CD4-positive, alpha-beta T cell treated with Interferon gamma for 1 hour (primary cell): Measurements from ENCODE around the gene BCL2L15.

Experiments
- DNase-seq: peaks from one replicate; pipeline ENCODE4 v3.0.0-alpha.2; 2020

BCL2L15 gene

DNA sequence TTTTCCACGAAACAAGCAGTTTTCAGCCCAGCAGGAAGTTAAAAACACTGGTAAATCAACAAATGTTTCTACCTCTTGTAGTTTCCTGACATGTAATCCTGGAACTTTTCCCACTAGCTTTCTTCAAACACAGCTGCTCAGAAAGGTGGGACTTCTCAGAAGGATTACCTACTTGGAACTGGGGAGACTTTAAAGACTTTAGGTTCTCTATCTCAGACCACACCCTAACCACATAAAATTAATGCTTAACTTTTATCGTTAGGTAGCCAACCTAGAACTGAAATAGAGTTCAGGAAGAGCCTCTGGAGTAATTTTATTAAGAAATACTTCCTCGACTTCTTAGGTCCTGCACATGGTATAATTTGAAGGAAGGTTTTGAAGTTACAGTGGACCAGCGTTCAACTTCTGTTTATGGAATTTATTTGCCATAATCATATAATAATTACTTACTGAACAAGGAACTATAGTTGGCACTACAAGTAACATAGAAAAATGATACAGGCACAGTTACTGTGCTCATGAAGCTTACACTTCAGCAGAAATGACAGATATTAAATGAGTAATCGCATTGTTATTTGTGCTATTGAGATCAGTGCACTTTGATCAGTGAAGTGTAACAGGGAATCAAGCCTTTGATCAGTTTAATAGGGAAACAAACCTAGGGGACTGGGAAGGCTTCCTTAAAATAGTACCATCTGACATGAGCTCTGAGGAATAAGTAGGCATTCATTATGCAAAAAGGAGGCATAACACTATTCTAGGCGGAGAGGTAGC, at the start of gene BCL2L15:
Gene BCL2L15 (minus strand): TSS at position 180 of the 774 bp plus-strand sequence. CDS start 206 bp downstream, outside the sequence.
- DNase-seq = no peak

DNA sequence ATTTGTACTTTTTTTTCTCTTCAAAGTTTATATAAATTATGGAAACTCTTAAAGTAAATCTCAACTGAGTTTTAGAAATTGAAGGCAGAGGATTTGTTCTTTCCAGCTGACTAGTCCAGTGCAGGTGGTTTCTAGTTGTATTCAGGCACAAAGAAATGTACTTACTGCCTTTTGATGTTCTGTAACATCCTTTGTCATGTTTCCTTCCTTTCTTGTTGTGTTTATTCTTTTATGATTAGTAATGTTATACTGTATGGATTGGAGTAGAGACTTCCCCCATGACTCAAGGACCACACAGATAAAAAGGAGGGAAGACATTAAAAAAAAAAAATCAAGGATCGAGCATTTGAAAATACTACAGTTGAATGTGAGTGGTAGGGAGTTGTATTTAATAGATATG, 49.8 kb upstream of the BCL2L15 start:
- no peak for DNase-seq

DNA sequence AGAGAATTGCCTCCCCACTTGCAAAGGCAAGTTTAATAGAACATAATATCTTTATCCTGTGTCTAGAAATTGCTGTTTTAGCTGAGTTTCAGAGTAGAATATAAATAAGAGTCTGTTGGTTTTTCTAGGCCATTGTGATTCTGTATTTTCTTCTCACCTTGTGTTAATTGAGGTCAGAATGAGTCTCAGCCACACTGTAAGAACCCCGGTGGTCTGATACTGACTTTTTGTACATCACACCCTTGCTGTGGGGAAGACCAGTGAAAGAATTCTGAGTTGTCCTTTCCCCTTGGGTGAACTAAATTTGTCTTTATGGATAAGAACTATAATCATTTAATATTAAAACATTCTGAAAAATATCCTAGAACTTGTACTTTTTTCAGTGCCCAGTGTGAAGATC, 48.6 kb upstream of the BCL2L15 start:
- no peak for DNase-seq

DNA sequence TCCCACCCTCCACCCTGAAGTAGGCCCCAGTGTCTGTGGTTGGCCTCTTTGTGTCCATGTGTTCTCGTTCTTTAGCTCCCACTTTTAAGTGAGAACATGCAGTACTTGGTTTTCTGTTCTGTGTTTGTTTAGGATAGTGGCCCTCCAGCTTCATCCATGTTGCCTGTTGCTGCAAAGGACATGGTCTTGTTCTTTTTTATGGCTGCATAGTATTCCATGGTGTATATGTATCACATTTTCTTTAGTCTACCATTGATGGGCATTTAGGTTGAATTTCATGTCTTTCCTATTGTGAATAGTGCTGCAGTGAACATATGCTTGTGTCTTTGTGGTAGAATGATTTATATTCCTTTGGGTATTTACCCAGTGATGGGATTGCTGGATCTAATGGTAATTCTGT, 47.8 kb upstream of the BCL2L15 start:
- no peak for DNase-seq

DNA sequence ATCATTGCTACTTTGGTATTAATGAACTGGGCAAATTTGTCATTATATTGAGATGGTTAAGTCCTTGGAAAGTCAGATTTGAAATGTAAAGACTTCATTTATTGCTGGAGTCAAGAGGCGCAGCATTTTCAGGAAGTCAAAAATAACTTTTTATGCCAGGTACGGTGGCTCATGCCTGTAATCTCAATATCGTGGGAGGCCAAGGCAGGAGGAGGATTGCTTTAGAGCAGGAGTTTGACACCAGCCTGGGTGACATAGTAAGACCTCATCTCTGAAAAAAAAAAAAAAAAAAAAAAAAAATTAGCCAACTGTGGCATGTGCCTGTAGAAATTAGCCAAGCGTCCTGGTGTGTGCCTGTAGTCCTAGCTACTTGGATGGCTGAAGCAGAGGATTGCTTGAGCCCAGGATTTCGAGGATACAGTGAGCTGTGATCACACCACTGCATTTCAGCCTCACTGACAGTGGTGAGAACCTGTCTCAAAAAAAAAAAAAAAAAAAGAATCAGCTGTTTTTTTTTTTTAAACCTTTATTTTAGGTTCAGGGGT, 47.2 kb upstream of the BCL2L15 start:
- no peak for DNase-seq

DNA sequence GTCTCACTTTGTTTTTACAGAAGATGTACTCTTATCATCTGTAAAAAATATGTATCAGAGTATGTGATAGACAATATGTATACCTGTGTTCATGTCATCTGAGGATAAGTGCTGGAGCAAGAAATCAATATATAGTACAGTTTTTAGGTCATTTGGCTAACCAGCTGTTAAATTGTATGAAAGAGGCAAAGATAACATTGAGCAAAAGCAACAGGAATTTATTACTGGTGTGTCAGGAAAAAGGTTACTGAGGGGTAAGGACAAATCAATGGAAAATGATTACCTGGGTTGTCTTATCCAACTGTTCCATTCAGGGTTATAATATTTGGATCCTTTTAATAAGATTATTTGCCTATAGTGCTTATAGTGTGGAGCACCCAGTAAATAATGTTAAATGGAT, 46.6 kb upstream of the BCL2L15 start:
- no peak for DNase-seq

DNA sequence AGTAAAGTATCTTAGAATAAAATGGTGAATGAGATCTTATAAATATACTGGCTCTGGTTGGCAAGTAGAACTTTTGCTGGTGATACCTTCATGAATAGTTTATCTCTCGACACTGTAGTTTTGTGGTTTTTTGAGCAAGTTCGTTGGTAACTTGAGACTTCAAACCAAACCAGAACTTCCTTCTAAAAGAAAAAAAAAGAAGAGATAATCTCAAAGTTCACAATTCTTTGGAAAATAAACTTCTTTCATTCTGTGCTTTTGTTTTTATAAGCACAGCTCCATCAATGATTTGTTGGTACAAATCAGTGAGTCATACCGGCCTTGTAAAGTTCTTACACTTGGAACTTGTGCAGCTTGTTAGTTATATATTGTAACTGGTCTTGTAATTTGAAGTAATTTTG, 44.1 kb upstream of the BCL2L15 start:
- DNase-seq = no peak

DNA sequence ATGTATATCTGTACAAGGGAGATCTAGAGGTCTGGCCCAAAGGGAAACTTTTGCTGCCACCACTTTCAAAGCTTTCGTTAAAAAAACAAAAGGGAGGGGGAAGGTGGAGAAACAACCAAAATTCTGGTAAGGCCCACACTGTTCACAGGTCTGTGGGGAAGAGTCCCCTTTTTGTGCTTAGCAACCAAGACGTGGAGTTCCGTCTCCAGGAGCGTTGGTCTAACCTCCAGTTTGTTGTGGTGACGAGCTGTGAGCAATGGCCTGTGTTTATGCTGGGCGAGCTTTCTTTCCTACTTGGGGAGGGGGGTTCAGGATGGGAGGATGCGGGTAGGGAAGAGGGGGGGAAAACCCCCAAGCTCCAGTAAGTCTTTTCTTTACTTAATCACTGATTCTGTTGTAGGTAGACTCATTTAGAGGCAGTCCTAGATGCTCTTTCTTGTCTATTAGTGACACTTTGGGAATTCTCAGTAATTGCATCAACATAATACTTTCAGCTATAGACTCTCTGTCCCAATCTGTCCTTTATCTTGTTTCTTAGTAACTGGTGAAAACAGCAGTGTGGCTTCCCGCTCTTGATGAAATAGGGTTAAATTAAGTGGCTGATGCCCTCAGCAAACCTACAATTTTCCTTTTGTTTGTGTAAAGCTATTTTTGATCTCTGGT, 43.2 kb upstream of the BCL2L15 start:
- peak; percentile 88 for DNase-seq

DNA sequence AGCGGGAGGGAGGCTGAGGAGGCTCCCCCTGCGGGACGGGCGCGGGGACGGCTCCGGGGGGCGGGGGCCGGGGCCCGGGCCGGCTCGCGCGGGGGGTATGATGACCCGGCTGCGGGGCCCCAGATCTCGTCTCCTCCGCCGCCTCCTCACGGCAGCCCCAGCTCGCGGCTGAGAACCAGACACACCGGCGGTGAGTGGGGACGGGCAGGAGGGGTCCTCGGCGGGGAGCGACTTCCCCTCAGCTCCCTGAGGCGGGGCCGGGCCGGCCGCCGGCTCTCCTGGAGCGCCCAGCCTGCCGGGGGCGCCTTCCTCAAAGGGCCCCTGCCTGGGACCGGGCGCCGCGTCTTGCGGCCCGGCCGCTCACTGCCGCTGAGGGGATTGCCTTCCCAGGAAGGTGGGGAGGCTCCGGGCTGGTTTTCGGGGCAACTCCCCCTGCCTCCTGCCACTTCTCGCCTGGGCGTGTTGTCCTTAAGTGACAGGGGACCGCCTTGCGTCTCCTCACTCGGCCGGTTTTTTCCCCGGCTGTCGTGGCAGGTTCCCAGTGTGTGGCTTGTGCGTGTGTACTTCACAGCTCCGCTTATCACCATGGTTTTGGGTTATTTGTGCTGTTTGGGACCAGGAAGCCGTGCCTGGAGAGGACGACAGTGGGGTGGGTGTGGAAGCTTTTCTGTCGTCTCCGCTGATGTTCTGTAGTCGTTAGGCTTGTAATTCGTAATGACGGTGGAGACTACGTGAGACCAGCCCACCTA, 42.5 kb upstream of the BCL2L15 start:
- peak; percentile 86 for DNase-seq

DNA sequence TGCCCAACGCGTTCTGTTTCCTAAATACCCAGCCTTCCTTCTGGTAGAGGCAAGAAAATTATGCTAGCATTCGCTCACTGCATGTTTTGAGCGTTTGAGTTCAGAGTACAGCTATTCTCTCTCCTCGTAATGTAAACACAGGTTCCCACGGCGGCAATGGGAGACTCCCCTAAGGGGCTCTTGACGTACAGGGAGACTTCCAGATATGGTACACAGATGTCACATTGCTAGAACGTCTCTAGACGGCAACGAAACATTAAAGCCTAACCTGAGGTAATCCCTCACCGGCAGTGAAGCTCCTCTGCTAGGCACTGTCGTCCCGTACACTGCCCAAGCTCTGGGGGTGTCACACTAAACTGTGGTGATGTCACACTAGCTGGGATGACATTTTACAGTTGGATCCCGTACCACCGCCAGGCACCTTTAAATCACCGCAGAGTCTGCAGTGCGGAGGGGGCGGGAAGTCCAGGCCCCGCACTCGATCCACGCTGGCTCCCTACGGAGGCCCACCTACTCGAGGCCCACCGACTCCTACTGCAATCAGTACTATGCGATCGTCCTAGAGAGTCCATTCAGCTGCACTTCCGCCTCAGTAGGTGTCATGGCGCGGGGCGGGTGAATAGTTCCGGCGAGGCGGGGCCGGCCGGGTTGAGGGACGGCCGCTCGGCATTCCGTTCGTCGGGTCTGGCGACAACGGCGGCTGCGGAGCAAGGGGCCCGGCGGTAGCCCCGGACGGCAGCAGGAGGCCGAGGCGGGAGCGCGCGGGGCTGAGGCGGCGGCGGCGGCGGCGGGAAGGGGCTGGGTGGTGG, 41.8 kb upstream of the BCL2L15 start, which contains the start of gene HIPK1:
Gene HIPK1 (plus strand): TSS at position 384 of the 809 bp plus-strand sequence.
- peak; percentile 90 for DNase-seq

DNA sequence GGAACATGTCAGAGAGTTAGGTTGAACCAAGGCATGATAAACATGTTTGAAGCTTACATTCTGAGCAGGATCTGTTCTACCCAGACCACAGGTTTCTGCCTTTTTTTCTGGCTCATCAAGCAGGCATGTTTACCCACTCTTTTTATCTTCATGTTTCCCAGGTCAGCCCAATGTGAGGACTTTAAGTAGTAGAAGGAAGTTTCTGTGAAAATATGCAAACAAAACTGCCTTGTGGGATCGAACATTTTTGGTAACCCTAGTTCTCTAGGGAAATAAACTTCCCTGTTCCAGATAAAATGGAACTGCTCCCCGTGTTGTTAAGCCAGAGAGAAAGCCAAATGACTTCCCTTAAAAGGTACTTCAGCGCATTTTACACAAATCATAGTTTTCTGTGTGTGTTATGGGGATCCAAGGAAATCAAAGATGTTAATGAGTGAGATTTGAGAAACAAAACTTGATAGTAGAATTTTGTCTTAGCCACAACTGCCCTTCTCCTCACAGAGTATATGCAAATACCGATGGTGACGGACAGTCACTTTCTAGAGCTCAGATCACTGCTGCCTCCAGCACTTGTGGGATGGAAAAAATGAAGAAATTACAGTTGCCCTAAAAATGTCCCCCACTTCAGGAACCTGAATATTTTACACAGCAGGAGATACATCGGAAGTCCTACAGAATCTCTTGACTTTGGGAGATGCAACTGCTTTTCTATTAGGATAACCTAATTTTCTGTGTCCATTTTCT, 41.0 kb upstream of the BCL2L15 start:
- DNase-seq = no peak

DNA sequence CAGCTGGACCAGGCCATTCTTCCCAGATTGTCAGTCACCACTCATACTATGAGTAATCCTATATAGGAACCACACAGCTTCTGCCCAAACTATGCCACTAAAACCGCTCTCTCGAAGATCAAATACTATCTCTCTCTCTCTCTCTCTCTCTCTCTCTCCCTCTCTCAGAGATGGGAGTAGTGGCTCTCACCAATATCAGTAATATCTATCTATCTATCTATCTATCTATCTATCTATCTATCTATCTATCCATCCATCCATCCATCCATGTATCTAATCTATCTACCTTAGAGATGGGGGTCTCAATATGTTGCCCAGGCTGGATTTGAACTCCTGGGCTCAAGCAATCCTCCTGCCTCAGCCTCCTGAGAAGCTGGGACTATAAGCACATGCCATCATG, 37.1 kb upstream of the BCL2L15 start:
- no peak for DNase-seq

DNA sequence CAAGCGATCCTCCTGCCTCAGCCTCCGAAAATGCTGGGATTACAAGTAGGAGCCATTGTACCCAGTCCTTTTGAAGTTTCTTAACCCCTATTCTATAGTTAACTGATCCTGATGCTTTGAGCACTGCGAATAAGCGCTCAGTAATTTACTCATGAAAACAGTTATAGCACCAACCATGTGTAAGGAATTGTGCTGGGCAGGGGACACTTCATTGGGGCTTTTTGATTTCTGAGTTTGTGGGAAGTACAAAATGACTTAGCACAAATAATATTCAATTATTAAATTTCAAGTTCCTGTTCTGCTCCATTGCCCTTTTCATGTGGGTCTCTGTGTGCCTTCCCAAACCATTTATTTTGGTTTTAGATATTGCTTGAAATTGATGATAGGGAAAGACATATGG, 35.6 kb upstream of the BCL2L15 start:
- DNase-seq = no peak

DNA sequence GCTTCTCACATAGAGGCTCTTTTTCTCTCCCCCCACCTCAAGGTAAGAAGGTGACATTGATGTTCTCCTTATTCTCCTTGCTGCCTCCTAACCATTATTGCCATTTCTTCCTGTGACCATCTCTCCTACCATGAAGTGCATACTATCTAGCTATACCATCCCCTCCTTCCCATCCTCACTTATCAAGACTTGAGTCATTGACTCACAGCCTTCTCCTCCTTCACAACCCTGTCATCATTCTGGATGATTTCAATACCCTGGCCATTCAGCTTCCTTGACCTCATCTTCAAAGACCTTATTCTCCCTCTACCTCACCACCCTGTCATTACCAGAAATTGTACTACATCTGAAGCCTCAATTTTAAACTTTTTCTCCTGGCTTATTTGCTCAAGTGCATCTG, 30.9 kb upstream of the BCL2L15 start:
- DNase-seq = no peak

DNA sequence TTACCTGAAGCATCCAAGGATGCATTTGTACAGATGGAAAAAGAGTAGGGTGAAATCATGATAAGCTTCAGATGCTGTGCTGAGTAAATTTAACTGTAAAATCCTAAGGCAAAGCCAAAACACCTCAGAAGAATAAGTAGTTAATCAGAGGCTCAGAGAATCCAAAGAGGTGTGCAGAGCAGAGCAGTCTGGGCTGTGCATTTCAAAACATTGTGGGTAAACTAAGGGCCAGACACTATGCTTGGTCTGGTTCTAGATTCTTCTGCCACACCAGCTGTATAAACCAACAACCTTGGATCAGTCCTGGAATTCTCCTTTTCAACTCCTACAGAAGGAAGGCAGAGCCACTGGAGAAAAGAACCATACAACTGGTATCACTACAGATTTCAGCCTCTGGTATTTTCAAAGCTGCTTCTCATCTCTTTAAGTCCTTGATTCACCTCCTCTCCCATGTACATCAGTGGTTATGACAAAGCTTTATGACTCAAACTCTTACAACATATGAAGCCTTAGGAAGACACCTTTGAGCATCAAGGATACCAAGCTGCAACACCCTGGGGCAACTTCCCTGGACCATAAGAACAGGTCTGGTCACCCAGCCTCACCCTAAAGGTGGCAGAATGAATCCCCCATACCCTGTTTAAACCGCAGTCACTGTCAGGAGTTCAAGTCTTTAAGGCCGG, 30.2 kb upstream of the BCL2L15 start:
- DNase-seq = no peak

DNA sequence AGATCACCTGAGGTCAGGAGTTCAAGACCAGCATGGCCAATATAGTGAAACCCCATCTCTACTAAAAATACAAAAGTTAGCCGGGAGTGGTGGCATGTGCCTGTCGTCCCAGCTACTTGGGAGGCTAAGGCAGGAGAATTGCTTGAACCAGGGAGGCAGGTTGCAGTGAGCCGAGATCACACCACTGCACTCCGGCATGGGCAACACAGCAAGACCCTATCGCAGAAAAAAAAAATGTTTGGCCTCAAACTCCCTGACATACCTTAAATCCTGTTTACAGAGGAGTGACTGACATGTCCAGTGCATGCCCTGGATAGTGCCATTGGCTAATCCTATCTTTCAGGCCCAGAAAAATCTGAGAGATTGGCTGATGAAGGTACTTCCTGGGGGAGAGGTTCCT, 29.6 kb upstream of the BCL2L15 start:
- DNase-seq = no peak

DNA sequence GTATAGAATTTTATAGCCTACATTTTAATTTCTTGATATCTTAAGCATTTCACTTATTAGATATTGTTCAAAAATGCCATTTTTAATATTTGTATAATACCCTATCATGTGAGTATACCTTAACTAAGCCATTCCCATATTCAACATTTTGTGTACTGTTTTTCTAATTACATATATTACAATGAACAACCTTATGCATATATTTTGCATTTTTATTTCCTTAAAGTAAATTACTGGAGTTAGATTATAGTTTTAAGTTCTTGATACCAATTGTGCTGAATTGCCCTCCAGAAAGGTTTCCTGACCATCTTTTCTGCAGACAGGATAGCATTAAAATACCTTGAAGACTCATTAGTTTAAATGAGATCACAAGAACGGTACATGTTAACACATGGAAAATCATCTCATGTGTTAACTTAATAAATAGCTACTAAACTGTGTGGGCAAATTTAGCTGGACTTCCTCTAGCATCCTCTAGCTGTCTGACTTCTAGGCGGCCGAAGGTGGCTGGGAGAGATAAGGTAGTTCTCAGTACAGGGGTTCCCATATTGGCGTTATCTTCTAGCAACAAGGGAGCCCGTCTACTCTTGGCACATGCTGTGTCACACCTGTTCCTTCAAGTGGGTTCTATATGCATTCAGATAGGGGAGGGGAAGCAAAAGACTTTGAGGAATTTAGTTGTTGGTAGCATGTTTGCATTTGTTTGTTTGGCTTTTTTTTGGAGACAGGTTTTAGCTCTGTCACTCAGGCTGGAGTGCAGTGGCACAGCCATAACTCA, 26.7 kb upstream of the BCL2L15 start:
- DNase-seq = no peak

DNA sequence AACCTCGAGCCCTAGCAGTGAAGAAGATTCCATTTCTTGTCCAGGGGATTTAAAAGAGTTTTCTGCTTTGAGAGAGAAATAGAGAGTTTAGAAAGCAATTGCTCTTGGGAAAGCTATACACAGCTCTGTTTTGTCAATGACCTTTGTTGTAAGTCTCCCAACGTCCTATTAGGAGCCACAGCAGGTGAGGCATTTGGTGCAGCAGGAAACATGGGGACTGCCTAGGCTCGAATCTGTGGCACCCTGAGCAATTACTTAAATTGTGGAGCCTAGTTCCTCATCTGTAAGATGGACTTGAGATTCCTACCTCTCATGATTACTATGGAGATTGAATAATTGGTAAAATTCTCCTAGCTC, 25.9 kb upstream of the BCL2L15 start:
- DNase-seq = no peak

DNA sequence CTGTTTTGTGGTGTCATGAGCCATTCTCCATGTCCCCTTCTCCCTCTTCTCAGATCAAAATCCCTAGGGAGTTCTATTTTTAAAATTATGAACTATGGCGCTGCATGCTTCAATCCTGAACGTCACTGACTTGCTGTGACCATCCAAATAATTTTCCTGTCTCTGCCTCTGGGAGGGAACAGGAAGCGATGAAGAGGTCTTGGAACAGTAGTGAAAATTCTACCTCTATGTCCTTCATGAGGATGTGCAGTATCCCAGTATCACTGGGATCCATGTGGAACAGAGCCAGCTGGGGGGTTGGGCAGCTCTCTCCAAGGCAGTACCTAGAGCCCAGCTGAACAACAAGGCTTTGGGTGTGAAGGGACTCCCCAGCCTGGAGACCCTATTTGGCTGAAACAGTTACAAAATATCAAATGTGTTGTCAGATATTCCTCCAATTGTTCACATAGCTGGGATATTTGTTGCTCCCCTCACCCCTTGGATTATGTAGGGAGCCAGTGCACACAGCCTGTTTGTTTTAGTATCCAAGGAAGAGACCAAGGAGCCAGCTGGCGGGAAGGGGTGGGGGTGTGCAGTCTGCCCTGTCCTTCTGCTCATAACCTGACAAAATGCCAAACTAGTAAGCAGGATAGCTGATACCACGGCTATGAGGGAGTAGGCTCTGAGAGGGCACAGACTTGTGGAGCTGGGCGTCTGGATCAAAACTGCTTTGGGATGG, 25.4 kb upstream of the BCL2L15 start:
- DNase-seq = no peak

DNA sequence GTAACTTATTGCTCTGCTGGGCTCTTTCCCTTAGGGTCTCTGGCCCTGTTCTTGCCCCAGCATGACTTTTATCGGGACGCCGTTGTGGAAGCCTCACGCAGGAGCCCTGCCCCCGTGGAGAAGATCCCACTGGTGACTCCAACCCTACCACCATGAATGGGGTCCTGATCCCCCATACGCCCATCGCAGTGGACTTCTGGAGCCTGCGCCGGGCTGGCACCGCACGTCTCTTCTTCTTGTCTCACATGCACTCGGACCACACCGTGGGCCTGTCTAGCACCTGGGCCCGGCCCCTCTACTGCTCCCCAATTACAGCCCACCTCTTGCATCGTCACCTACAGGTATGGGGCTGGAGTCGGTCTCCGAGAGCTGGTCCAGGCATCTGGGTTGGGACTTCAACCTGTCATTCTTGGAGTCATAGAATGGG, 18.1 kb upstream of the BCL2L15 start:
- no peak for DNase-seq
